Measurements from ENCODE around the gene FBXL14. TPM values are rescaled to one million over a fixed set of nuclear protein-coding genes. Genes with fewer than 3 reads are reported as not detected.
"Not testable (repeated sequence)": the region's sequence is repeated elsewhere in the genome, so short reads cannot be mapped to it uniquely, and the experiment has no call there.

FBXL14 gene
- total RNA-seq, 2 experiments from 2014 or later = 11.4 to 11.9 TPM

DNA sequence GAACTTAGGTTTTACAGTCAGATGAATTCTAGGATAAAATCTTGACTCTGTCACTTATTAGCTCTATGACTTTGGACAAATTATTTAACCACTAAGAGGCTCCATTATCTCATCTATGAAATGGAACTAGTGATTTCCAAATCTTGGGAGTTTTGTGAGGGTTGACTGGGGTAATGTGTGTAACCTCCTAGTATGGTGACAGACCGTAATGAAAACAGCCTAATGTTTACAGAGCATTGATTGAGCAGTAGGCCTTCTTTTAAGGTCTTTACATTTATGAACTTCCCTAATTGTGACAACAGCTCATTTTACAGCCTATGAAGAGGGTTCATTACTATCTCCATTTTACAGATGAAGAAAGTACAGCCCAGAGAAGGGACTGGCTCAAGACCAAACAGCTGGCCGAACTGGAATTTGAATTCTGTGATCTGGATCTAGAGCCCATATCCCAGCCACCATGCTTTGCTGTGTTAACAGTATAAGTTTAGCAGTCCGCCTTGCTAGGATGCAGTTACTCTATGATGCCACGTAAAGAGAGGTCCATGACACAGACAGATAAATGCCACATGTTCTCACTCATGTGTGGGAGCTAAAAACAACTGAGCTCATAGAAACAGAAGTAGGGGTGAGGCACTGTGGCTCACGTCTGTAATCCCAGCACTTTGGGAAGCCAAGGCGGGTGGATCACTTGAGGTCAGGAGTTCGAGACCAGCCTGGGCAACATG, 9.1 kb upstream of the FBXL14 start:
- peaks cover 39% of the 10 kb centered on the region for H3K4me1 Mint-ChIP-seq (ENCODE audit: low read depth)

GRCh38 chr12:1602706-1603105, 8.3 kb upstream of the FBXL14 start:
- H3K27me3 Mint-ChIP-seq (ENCODE audit: low read depth); H3K9me3 Mint-ChIP-seq; DNase-seq; H3K36me3 Mint-ChIP-seq (ENCODE audit: low read depth): not testable (repeated sequence)
- H3K4me3 Mint-ChIP-seq = peak overlapping the region; percentile 77
- peak overlapping the region; percentile 85 for H3K27ac Mint-ChIP-seq
- peaks cover 39% of the 10 kb centered on the region for H3K4me1 Mint-ChIP-seq (ENCODE audit: low read depth)
- intact Hi-C loops (cut with micrococcal nuclease) = loop anchor here (10.0 kb wide), 2 partner anchors 278 to 398 kb away; no protein-coding TSS in a partner anchor
- CTCF ChIA-PET = interaction anchor here (0.6 to 4.6 kb wide), 10 partner anchors 9 to 485 kb away, joined by 3 to 27 read pairs (median 6); no protein-coding TSS in a partner anchor

More for the DNA sequence above, 9.1 kb upstream of the FBXL14 start:
- Mint-ChIP-seq H3K4me3 (no peak overlapping the region), H3K36me3 (ENCODE audit: low read depth) (no peaks in the 10 kb centered on the region), H3K27ac (no peak overlapping the region), H3K27me3 (ENCODE audit: low read depth) (no peaks in the 10 kb centered on the region), H3K9me3 (peaks cover 2% of the 10 kb centered on the region)
- CTCF ChIA-PET = interaction anchor here (0.6 to 4.6 kb wide), 12 partner anchors 8 to 485 kb away, joined by 3 to 27 read pairs (median 5); no protein-coding TSS in a partner anchor
- no peak for DNase-seq
- intact Hi-C loops (cut with micrococcal nuclease) = loop anchor here (10.0 kb wide), 2 partner anchors 279 to 399 kb away; no protein-coding TSS in a partner anchor

GRCh38 chr12:1598757-1599156, 4.4 kb upstream of the FBXL14 start:
- intact Hi-C loops (cut with micrococcal nuclease) = no loop called here
- Mint-ChIP-seq H3K9me3 (peaks cover 2% of the 10 kb centered on the region), H3K36me3 (ENCODE audit: low read depth) (no peaks in the 10 kb centered on the region), H3K4me3 (no peak overlapping the region), H3K27me3 (ENCODE audit: low read depth) (no peaks in the 10 kb centered on the region), H3K4me1 (ENCODE audit: low read depth) (peaks cover 33% of the 10 kb centered on the region), H3K27ac (no peak overlapping the region)
- CTCF ChIA-PET = no interaction called here
- no peak for DNase-seq

- intact Hi-C loops (cut with micrococcal nuclease) = no loop called here
- peaks cover 7% of the 10 kb centered on the region for H3K36me3 Mint-ChIP-seq (ENCODE audit: low read depth)
- DNase-seq = no peak
- H3K27ac Mint-ChIP-seq = no peak overlapping the region
- peaks cover 2% of the 10 kb centered on the region for H3K9me3 Mint-ChIP-seq
- H3K4me3 Mint-ChIP-seq = peak overlapping the region; percentile 81
- peaks cover 27% of the 10 kb centered on the region for H3K4me1 Mint-ChIP-seq (ENCODE audit: low read depth)
- CTCF ChIA-PET = interaction anchor here (0.6 kb wide), 2 partner anchors 8 to 295 kb away, joined by 4 read pairs; no protein-coding TSS in a partner anchor
- H3K27me3 Mint-ChIP-seq (ENCODE audit: low read depth) = no peaks in the 10 kb centered on the region
Observed at GRCh38 chr12:1595690-1596347, 1.4 kb upstream of the FBXL14 start.

- intact Hi-C loops (cut with micrococcal nuclease) = no loop called here
- Mint-ChIP-seq H3K4me3 (peak overlapping the region; percentile 81), H3K4me1 (ENCODE audit: low read depth) (peaks cover 32% of the 10 kb centered on the region), H3K9me3 (peaks cover 2% of the 10 kb centered on the region), H3K27ac (peak overlapping the region; percentile 85), H3K36me3 (ENCODE audit: low read depth) (peaks cover 9% of the 10 kb centered on the region), H3K27me3 (ENCODE audit: low read depth) (no peaks in the 10 kb centered on the region)
- CTCF ChIA-PET = interaction anchor here (0.6 kb wide), 2 partner anchors 9 to 294 kb away, joined by 4 read pairs; no protein-coding TSS in a partner anchor
- DNase-seq = no peak
Observed at GRCh38 chr12:1595026-1595561, 713 bp upstream of the FBXL14 start.

DNA sequence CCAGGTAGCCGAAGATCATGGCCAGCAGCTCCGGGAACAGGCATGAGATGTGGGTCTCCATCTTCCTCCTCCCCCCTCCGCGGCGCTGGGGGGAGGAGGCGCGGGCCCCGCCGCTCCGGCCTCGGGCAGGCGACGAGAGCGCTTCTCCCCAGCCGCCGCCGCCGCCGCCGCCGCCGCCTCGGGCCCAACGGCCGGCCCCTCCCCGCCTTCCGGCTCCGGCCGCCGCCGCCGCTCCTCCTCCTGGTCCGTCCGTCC, 448 bp downstream of the FBXL14 start:
- intact Hi-C loops (cut with micrococcal nuclease) = loop anchor here (5.0 kb wide), 3 partner anchors 842 to 1022 kb away; partner anchors contain the start of gene WNK1
- Mint-ChIP-seq H3K4me1 (ENCODE audit: low read depth) (peaks cover 43% of the 10 kb centered on the region), H3K27me3 (ENCODE audit: low read depth) (no peaks in the 10 kb centered on the region), H3K27ac (peak overlapping the region; percentile 88), H3K4me3 (peak overlapping the region; percentile 94), H3K9me3 (peaks cover under 1% of the 10 kb centered on the region), H3K36me3 (ENCODE audit: low read depth) (peaks cover 11% of the 10 kb centered on the region)
- CTCF ChIA-PET = interaction anchor here (1.0 to 3.3 kb wide), 4 partner anchors 8 to 476 kb away, joined by 3 to 23 read pairs (median 9); no protein-coding TSS in a partner anchor
- DNase-seq = peak; percentile 77

DNA sequence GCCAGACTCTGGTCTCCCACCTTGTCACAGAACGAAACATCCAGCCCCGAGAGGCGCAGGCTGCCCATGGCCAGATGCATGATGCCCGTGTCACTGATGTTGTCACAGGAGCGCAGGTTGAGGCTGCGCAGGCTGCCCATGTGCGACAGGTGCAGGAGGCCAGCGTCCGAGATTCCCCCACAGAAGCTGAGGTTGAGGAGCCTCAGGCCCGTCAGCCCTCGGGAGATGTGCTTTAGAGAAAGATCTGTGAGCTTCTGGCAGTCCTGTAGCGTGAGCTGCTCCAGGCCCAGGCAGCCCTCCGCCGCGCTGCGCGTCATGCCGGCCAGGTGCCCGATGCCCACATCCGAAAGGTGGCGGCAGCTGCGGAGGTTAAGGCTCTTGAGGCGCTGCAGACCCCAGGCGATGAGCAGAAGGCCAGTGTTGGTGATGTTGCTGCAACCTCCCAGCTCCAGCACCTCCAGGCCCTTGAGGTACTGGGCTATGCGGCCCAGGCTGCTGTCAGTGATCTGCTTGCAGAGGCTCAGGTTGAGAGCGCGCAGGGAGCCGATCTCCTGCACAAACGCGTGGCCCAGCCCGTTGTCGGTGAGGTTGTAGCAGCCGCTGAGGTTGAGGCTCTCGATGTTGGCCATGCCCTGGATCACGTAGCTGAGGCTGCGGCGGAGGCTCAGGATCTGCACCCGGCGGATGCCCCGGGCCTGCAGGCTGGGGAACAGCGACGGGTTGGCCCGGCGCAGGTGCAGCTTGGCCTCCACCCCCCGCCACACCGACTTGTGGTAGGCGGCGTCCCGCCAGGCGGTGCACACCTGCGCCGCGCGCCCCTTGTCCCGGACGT, 991 bp downstream of the FBXL14 start:
- H3K9me3 Mint-ChIP-seq = no peaks in the 10 kb centered on the region
- peak overlapping the region; percentile 94 for H3K4me3 Mint-ChIP-seq
- CTCF ChIA-PET = interaction anchor here (0.5 to 3.3 kb wide), 6 partner anchors 8 to 475 kb away, joined by 3 to 23 read pairs (median 6); no protein-coding TSS in a partner anchor
- H3K4me1 Mint-ChIP-seq (ENCODE audit: low read depth) = peaks cover 48% of the 10 kb centered on the region
- peak overlapping the region; percentile 88 for H3K27ac Mint-ChIP-seq
- peak; percentile 53 for DNase-seq
- no peaks in the 10 kb centered on the region for H3K27me3 Mint-ChIP-seq (ENCODE audit: low read depth)
- intact Hi-C loops (cut with micrococcal nuclease) = loop anchor here (2.0 to 5.0 kb wide), 5 partner anchors 601 to 1021 kb away; partner anchors contain the start of gene WNK1
- peaks cover 11% of the 10 kb centered on the region for H3K36me3 Mint-ChIP-seq (ENCODE audit: low read depth)

DNA sequence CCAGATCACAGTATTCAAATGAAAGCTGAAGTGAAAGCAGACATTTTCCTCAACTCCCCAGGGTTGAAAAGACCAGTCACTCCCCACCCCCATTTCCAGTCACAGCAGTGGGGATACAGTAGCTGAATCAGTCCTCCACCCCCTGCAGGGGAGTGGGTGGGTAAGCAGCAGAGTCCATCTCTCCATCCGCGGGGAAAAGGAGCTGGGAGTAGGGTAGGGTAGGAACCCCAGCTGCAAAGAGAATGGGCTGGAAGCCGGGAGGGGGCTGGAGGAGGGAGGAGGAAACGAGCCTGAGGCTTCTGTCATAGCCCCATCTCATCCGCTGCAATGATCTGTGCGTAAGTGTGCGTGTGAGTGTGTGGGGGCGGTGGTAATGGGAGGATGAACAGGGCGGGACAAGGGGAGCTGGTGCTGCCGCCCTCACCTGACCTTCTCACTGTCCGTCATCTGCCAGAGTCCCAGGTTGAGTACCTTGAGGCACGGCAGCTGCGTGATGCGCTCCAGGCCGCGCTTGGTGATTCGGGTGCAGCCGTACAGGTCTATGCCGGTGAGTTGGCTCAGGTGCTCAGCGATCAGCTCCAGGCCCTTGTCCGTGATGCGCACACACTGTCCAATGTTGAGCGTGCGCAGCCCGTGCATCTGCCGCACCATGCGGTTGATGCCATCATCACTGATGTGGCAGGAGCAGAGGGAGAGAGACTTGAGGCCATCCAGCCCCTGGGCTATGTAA, 1.8 kb downstream of the FBXL14 start:
- peak overlapping the region; percentile 88 for H3K27ac Mint-ChIP-seq
- no peaks in the 10 kb centered on the region for H3K27me3 Mint-ChIP-seq (ENCODE audit: low read depth)
- H3K4me3 Mint-ChIP-seq = peak overlapping the region; percentile 94
- no peaks in the 10 kb centered on the region for H3K9me3 Mint-ChIP-seq
- CTCF ChIA-PET = interaction anchor here (0.5 to 3.3 kb wide), 10 partner anchors 9 to 1139 kb away, joined by 3 to 23 read pairs (median 4); no protein-coding TSS in a partner anchor
- intact Hi-C loops (cut with micrococcal nuclease) = loop anchor here (1.0 to 5.0 kb wide), 7 partner anchors 13 to 1020 kb away; partner anchors contain the start of genes RAD52 and WNK1
- H3K36me3 Mint-ChIP-seq (ENCODE audit: low read depth) = peaks cover 11% of the 10 kb centered on the region
- DNase-seq = peak; percentile 89
- H3K4me1 Mint-ChIP-seq (ENCODE audit: low read depth) = peaks cover 56% of the 10 kb centered on the region

GRCh38 chr12:1591543-1591942, 2.8 kb downstream of the FBXL14 start:
- CTCF ChIA-PET = interaction anchor here (1.2 to 3.3 kb wide), 4 partner anchors 8 to 474 kb away, joined by 3 to 23 read pairs (median 9); no protein-coding TSS in a partner anchor
- H3K9me3 Mint-ChIP-seq = no peaks in the 10 kb centered on the region
- no peak for DNase-seq
- peak overlapping the region; percentile 94 for H3K4me3 Mint-ChIP-seq
- H3K27ac Mint-ChIP-seq = peak overlapping the region; percentile 88
- peaks cover 59% of the 10 kb centered on the region for H3K4me1 Mint-ChIP-seq (ENCODE audit: low read depth)
- intact Hi-C loops (cut with micrococcal nuclease) = loop anchor here (5.0 kb wide), 3 partner anchors 839 to 1019 kb away; partner anchors contain the start of gene WNK1
- H3K27me3 Mint-ChIP-seq (ENCODE audit: low read depth) = no peaks in the 10 kb centered on the region
- H3K36me3 Mint-ChIP-seq (ENCODE audit: low read depth) = peaks cover 11% of the 10 kb centered on the region

DNA sequence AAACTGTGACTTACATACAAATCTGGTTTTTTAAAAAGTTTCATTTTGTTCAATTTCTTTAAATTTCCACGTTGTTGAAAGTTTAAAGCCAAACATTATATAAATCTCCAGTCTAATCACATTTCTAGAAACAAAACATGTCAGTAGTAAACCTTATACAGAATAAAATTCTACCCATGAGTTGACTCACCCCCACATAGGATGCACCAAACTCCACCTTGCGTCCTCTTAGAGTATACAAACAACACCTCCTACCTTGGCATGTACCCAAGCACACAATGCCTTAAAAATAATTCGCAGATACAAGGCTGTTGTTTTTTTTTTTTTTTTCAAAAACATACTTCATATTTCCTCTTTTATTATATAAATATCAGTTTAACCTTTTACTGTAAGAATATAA, 3.3 kb downstream of the FBXL14 start:
- Mint-ChIP-seq H3K27me3 (ENCODE audit: low read depth) (no peaks in the 10 kb centered on the region), H3K9me3 (no peaks in the 10 kb centered on the region), H3K4me1 (ENCODE audit: low read depth) (peaks cover 57% of the 10 kb centered on the region), H3K27ac (peak overlapping the region; percentile 82), H3K4me3 (peak overlapping the region; percentile 82), H3K36me3 (ENCODE audit: low read depth) (peaks cover 11% of the 10 kb centered on the region)
- intact Hi-C loops (cut with micrococcal nuclease) = loop anchor here (5.0 kb wide), 3 partner anchors 839 to 1019 kb away; partner anchors contain the start of gene WNK1
- DNase-seq = peak; percentile 62
- CTCF ChIA-PET = interaction anchor here (1.2 to 3.0 kb wide), 2 partner anchors 12 to 473 kb away, joined by 3 to 12 read pairs; no protein-coding TSS in a partner anchor

Data from activated naive CD4-positive, alpha-beta T cell treated with anti-CD3 and anti-CD28 coated beads for 36 hours (primary cell).